Karpas-422 (cell line): Measurements from ENCODE around the gene AK9. TPM values are rescaled to one million over a fixed set of nuclear protein-coding genes. Genes with fewer than 3 reads are reported as not detected.
"Not testable (repeated sequence)": the region's sequence is repeated elsewhere in the genome, so short reads cannot be mapped to it uniquely, and the experiment has no call there.

Experiments
- DNase-seq: peaks from one replicate; pipeline ENCODE4 v3.0.0-alpha.2; 2015
- H2AFZ ChIP-seq: fragments of 200-600 bp; sonication (generic); 2 replicates; pipeline ENCODE4 v1.6.1; 2014; ENCODE audit warnings: antibody characterized with exemption, low read length, mixed read lengths
- H3K27ac ChIP-seq: fragments of 200-600 bp; sonication (generic); 2 replicates; pipeline ENCODE4 v1.5.1; 2014; ENCODE audit warnings: mild to moderate bottlenecking, low read length, moderate library complexity
- H3K27me3 ChIP-seq: fragments of 200-600 bp; sonication (generic); 2 replicates; pipeline ENCODE4 v1.6.1; 2014; ENCODE audit warnings: low read length, mixed read lengths
- H3K36me3 ChIP-seq: fragments of 200-600 bp; sonication (generic); 2 replicates; pipeline ENCODE4 v1.6.1; 2014; ENCODE audit warnings: low read length, mixed read lengths; ENCODE audit not compliant: insufficient read depth
- H3K4me1 ChIP-seq: fragments of 200-600 bp; sonication (generic); 2 replicates; pipeline ENCODE4 v1.6.1; 2014; ENCODE audit warnings: mild to moderate bottlenecking, low read length, mixed read lengths
- H3K4me2 ChIP-seq: fragments of 200-600 bp; sonication (generic); 2 replicates; pipeline ENCODE4 v1.6.1; 2014; ENCODE audit warnings: low read length, low read depth, mild to moderate bottlenecking; ENCODE audit not compliant: poor library complexity, severe bottlenecking
- H3K4me3 ChIP-seq: fragments of 200-600 bp; sonication (generic); 2 replicates; pipeline ENCODE4 v1.5.1; 2014; ENCODE audit warnings: mild to moderate bottlenecking, antibody characterized with exemption, low read length, mixed read lengths
- H3K79me2 ChIP-seq: fragments of 200-600 bp; sonication (generic); 2 replicates; pipeline ENCODE4 v1.6.1; 2014; ENCODE audit warnings: mild to moderate bottlenecking, low read length, mixed read lengths
- H3K9ac ChIP-seq: fragments of 200-600 bp; sonication (generic); 2 replicates; pipeline ENCODE4 v1.6.0; 2014; ENCODE audit warnings: low read length
- H3K9me2 ChIP-seq: fragments of 200-600 bp; sonication (generic), shearing (Covaris generic); replicated peaks from 2 replicates; pipeline ENCODE4 v1.6.0; 2014; ENCODE audit warnings: mild to moderate bottlenecking, low read length, moderate library complexity; ENCODE audit not compliant: insufficient read depth
- H3K9me3 ChIP-seq: fragments of 300-700, 200-600 bp; sonication (generic); 2 replicates; pipeline ENCODE4 v1.6.1; 2014; ENCODE audit warnings: low read length, mixed read lengths
- H4K20me1 ChIP-seq: fragments of 200-600 bp; sonication (generic); 2 replicates; pipeline ENCODE4 v1.6.1; 2014; ENCODE audit warnings: mild to moderate bottlenecking, antibody characterized with exemption, low read length, low read depth; ENCODE audit not compliant: insufficient read depth
- total RNA-seq: library from RNA; depleted of rRNA; stranded (reverse); fragments of >200 nt; shearing (Covaris generic); gene quantifications from 2 replicates; pipeline ENCODE4 v1.2.3, GENCODE V29; 2014; ENCODE audit warnings: low replicate concordance; rRNA removed

Gene AK9
- total RNA-seq, result 1.5 and 2.9 TPM in 2 replicates

GRCh38 chr6:109690737-109691621, at the start of gene AK9, which contains the start of gene FIG4:
TSS of gene AK9 (minus strand) at chr6:109691202. CDS start at chr6:109675745, 15,457 bp downstream.
TSS of gene FIG4 (plus strand) at chr6:109691296. CDS start at chr6:109691436, 140 bp downstream.
- Histone ChIP-seq H3K79me2 (peaks cover 19% of the 10 kb centered on the region), H3K36me3 (peaks cover under 1% of the 10 kb centered on the region; the same call in 1 of the 2 replicates), H3K4me1 (peaks cover 34% of the 10 kb centered on the region), H3K27ac (no peak within 1 kb of the TSS), H3K4me2 (peak within 1 kb of the TSS; percentile 83), H3K9ac (peak within 1 kb of the TSS; percentile 78), H2AFZ (peak within 1 kb of the TSS; percentile 96), H3K4me3 (peak within 1 kb of the TSS; percentile 89), H3K9me2 (no peaks in the 10 kb centered on the region), H3K27me3 (no peaks in the 10 kb centered on the region), H4K20me1 (no peaks in the 10 kb centered on the region), H3K9me3 (no peaks in the 10 kb centered on the region)
- DNase-seq, result peak; percentile 96

GRCh38 chr6:109740787-109741186, 49.8 kb upstream of the AK9 start:
- Histone ChIP-seq H2AFZ (no peak overlapping the region), H3K4me2 (no peak overlapping the region), H4K20me1 (no peaks in the 10 kb centered on the region), H3K79me2 (no peaks in the 10 kb centered on the region), H3K4me1 (peaks cover 13% of the 10 kb centered on the region), H3K36me3 (no peaks in the 10 kb centered on the region; the same call in 1 of the 2 replicates), H3K9me2 (no peaks in the 10 kb centered on the region), H3K27me3 (no peaks in the 10 kb centered on the region), H3K9ac (no peak overlapping the region), H3K9me3 (no peaks in the 10 kb centered on the region), H3K27ac (no peak overlapping the region), H3K4me3 (no peak overlapping the region)
- no peak for DNase-seq

GRCh38 chr6:109739686-109740085, 48.7 kb upstream of the AK9 start:
- H3K36me3 ChIP-seq, result no peaks in the 10 kb centered on the region; the same call in 1 of the 2 replicates
- H3K9ac ChIP-seq, result no peak overlapping the region

GRCh38 chr6:109738667-109739066, 47.7 kb upstream of the AK9 start:
- H3K27ac ChIP-seq, result no peak overlapping the region
- DNase-seq, result no peak
- H3K4me2 ChIP-seq, result no peak overlapping the region
- H3K9me2 ChIP-seq, result no peaks in the 10 kb centered on the region
- no peaks in the 10 kb centered on the region for H3K9me3 ChIP-seq
- no peaks in the 10 kb centered on the region for H4K20me1 ChIP-seq
- H3K9ac ChIP-seq, result no peak overlapping the region
- no peaks in the 10 kb centered on the region; the same call in 1 of the 2 replicates for H3K36me3 ChIP-seq
- no peak overlapping the region for H3K4me3 ChIP-seq
- H3K4me1 ChIP-seq, result peaks cover 10% of the 10 kb centered on the region
- no peak overlapping the region for H2AFZ ChIP-seq
- H3K79me2 ChIP-seq, result no peaks in the 10 kb centered on the region
- H3K27me3 ChIP-seq, result no peaks in the 10 kb centered on the region

More at GRCh38 chr6:109739686-109740085, 48.7 kb upstream of the AK9 start:
- no peak overlapping the region for H2AFZ ChIP-seq
- DNase-seq, result no peak
- no peaks in the 10 kb centered on the region for H3K79me2 ChIP-seq
- no peaks in the 10 kb centered on the region for H4K20me1 ChIP-seq
- H3K4me2 ChIP-seq, result no peak overlapping the region
- H3K4me1 ChIP-seq, result peaks cover 13% of the 10 kb centered on the region
- no peaks in the 10 kb centered on the region for H3K27me3 ChIP-seq
- no peaks in the 10 kb centered on the region for H3K9me2 ChIP-seq
- H3K27ac ChIP-seq, result no peak overlapping the region
- no peak overlapping the region for H3K4me3 ChIP-seq
- no peaks in the 10 kb centered on the region for H3K9me3 ChIP-seq

GRCh38 chr6:109738255-109738654, 47.3 kb upstream of the AK9 start:
- no peak overlapping the region for H3K4me2 ChIP-seq
- H3K4me1 ChIP-seq, result peaks cover 6% of the 10 kb centered on the region
- H2AFZ ChIP-seq, result no peak overlapping the region
- no peak for DNase-seq
- H3K79me2 ChIP-seq, result no peaks in the 10 kb centered on the region
- no peaks in the 10 kb centered on the region for H3K27me3 ChIP-seq
- no peak overlapping the region for H3K9ac ChIP-seq
- no peaks in the 10 kb centered on the region for H3K9me2 ChIP-seq
- no peak overlapping the region for H3K4me3 ChIP-seq
- no peak overlapping the region for H3K27ac ChIP-seq
- H3K9me3 ChIP-seq, result no peaks in the 10 kb centered on the region
- H4K20me1 ChIP-seq, result no peaks in the 10 kb centered on the region
- no peaks in the 10 kb centered on the region; the same call in 1 of the 2 replicates for H3K36me3 ChIP-seq

GRCh38 chr6:109736273-109737025, 45.4 kb upstream of the AK9 start:
- H4K20me1 ChIP-seq, result no peaks in the 10 kb centered on the region
- H3K79me2 ChIP-seq, result no peaks in the 10 kb centered on the region
- no peaks in the 10 kb centered on the region for H3K9me3 ChIP-seq
- no peak for DNase-seq
- H3K9ac ChIP-seq, result no peak overlapping the region
- no peak overlapping the region for H2AFZ ChIP-seq
- no peaks in the 10 kb centered on the region; the same call in 1 of the 2 replicates for H3K36me3 ChIP-seq
- no peak overlapping the region for H3K4me2 ChIP-seq
- no peaks in the 10 kb centered on the region for H3K27me3 ChIP-seq
- no peak overlapping the region for H3K27ac ChIP-seq
- H3K9me2 ChIP-seq, result no peaks in the 10 kb centered on the region
- H3K4me1 ChIP-seq, result no peaks in the 10 kb centered on the region
- no peak overlapping the region for H3K4me3 ChIP-seq

- not testable (repeated sequence) for H3K27ac ChIP-seq, H3K9ac ChIP-seq, H3K4me3 ChIP-seq, H3K9me2 ChIP-seq, H3K9me3 ChIP-seq, H4K20me1 ChIP-seq, DNase-seq, H3K36me3 ChIP-seq, H3K79me2 ChIP-seq, H3K4me2 ChIP-seq, H2AFZ ChIP-seq, H3K27me3 ChIP-seq, H3K4me1 ChIP-seq
These were observed 34.2 kb upstream of the AK9 start for GRCh38 chr6:109725250-109725649.
